HG03342 (cell line): ENCODE results near the gene AMIGO2.
"Not testable (repeated sequence)": the region's sequence is repeated elsewhere in the genome, so short reads cannot be mapped to it uniquely, and the experiment has no call there.

Source experiments
- ATAC-seq: cut with Tn5 transposase; IDR thresholded peaks from one replicate; pipeline ENCODE4 v1.9.1; 2021; ENCODE audit warnings: mild to moderate bottlenecking, moderate library complexity; ENCODE audit not compliant: unreplicated experiment

Gene AMIGO2

GRCh38 chr12:47079468-47079980, at the start of gene AMIGO2, which contains the start of gene PCED1B:
Gene AMIGO2, minus strand, starts transcription at chr12:47079959. Its CDS starts 957 bp downstream, at chr12:47079002.
Gene PCED1B, plus strand, starts transcription at chr12:47079621. Its CDS starts 155,443 bp downstream, at chr12:47235064.
- ATAC-seq = peak; percentile 66

- no peak for ATAC-seq
Observed at GRCh38 chr12:47126246-47126645, 46.5 kb upstream of the AMIGO2 start.

GRCh38 chr12:47124451-47124850, 44.7 kb upstream of the AMIGO2 start:
- no peak for ATAC-seq

GRCh38 chr12:47123730-47124129, 44.0 kb upstream of the AMIGO2 start:
- no peak for ATAC-seq

DNA sequence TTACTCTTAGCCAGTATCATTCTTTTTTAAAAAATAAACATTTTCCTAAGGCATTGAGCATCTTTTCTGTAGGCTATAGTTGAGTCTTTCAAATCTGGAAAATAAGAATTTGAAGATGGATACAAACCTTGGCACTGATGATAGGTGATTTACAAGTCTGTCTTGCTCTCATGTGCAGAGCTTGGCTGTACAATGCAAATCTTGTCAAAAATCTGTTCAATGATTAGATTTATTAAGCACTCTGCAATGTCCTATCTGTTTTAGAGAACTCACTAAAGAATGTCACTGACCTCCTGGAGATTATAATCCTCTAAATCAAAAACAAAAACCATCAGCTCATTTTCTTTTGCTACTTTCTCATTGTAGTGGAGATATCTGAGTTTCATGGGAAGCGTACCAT, 42.8 kb upstream of the AMIGO2 start:
- ATAC-seq = no peak

DNA sequence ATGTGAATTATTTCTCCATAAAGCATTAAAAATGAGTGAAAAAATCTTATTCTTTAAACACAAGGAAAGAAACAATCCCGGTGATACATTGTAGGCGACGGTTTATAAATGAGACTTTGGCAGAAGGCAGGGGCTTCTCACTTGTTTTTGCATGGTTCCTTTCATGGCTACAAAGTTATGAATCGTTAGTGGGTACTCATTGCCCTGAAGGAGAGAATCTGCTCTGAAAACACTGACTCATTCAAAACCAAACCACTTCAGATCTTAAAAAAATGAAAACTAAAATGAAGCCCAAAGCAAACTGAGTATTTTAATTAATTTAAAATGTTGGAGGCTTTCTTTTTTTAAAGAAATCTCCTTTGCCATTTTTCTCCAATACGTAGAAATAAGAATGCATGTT, 41.4 kb upstream of the AMIGO2 start:
- ATAC-seq = no peak

DNA sequence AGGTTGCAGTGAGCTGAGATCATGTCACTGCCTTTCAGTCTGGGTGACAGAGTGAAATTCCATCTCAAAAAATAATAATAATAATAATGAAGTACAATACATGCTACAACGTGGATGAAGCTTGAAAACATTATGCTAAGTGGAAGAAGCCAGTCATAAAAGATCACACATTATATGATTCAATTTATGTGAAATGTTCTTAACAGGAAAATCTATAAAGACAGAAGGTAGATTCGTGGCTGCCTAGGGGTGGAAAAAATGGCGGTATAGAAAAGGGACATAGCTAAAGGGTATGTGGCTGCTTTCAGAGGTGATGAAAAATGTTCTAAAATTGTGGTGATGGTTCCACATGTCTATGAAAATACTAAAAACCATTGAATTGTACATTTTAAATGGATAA, 41.0 kb upstream of the AMIGO2 start:
- ATAC-seq = no peak

DNA sequence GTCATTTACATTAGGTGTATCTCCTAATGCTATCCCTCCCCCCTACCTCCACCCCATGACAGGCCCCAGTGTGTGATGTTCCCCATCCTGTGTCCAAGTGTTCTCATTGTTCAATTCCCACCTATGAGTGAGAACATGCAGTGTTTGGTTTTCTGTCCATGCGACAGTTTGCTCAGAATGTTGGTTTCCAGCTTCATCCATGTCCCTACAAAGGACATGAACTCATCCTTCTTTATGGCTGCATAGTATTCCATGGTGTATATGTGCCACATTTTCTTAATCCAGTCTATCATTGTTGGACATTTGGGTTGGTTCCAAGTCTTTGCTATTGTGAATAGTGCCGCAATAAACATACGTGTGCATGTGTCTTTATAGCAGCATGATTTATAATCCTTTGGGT, 37.5 kb upstream of the AMIGO2 start:
- not testable (repeated sequence) for ATAC-seq

GRCh38 chr12:47114481-47114892, 34.7 kb upstream of the AMIGO2 start:
- ATAC-seq = no peak

DNA sequence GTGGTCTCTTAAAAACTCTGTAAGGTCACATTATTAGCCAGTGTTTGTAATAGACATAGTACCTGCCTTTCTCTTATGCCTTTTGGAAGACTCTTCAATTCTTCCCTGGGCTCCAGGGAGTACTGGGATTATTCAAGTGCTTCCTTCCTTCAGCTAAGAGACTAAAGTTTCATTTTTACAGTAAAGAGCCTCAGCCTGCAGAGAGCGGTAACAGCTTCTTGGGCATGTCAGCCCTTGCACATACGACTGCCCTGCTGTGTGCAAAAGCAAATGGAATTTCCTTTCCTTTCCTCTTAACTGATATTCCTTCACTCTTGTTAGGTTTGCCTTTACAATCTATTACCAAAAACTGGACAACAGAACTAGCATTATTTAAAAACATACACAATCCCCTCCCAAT, 32.9 kb upstream of the AMIGO2 start:
- ATAC-seq = no peak

- no peak for ATAC-seq
Observed at GRCh38 chr12:47111854-47112253, 32.1 kb upstream of the AMIGO2 start.

DNA sequence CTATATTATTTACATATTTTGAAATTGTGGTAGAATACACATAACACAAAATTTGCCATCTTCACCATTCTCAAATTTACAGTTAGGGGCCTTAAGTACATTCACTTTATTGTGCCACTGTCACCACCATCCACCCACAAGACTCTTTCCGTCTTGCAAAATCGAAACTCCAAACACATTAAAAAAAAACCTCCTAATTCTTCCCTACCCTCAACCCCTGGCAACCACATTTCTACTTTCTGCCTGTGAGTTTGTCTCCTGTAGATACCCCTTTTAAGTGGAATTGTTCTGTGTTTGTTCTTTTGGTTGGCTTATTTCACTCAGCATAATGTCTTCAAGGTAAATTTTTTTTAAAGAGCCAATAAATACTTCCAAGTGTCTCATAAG, 31.6 kb upstream of the AMIGO2 start:
- ATAC-seq = no peak

DNA sequence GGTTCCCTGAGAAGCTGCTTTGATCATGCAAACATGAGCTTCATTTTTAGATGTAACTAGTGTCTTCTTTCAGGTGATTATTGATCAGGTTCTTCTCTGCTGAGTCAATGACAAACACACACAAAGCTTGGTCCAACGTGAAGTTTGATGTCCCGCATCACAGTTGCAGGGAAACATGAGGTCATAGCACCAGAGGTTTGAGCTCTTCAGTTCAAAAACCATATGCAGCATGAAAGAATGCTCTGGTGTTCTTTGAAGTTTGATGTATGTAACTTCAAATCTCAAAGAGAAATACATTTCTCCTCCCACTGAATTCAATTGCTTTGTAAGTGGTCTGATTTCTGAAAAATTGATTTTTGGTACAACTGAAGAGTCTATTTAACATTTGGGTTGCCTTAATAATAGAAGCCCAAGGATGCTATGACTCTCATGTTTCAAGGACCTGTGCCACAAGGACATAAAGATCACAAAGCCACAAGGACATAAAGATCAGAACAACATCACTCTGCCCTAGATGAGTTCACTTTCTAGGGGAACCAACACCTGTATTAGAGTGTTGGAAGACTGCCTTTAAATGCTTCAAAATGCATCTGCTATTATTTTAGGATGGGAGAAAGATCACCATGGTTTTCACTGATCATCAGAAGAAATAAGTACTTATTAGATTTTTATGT, 31.1 kb upstream of the AMIGO2 start:
- no peak for ATAC-seq

- no peak for ATAC-seq
Observed at GRCh38 chr12:47110011-47110541, 30.3 kb upstream of the AMIGO2 start.

DNA sequence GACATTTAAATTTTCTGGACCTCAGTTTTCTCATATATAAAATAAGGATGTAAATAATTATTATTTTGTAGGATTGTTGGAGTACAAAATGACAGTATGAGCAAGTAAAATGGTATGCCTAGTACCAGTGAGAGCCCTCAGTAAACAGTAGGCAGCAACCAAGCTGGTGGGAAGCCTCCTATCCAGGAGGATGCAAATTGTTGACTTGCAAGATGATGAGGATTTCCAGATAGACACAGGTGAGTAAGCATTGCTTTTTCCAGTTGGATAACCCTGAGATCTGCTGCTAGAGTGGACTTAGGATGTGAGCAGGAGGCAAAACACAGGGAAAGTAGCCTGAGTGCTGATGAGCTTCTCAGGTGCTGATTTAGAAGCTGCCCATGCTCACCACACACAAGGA, 28.2 kb upstream of the AMIGO2 start:
- ATAC-seq = no peak

GRCh38 chr12:47107446-47107845, 27.7 kb upstream of the AMIGO2 start:
- no peak for ATAC-seq

DNA sequence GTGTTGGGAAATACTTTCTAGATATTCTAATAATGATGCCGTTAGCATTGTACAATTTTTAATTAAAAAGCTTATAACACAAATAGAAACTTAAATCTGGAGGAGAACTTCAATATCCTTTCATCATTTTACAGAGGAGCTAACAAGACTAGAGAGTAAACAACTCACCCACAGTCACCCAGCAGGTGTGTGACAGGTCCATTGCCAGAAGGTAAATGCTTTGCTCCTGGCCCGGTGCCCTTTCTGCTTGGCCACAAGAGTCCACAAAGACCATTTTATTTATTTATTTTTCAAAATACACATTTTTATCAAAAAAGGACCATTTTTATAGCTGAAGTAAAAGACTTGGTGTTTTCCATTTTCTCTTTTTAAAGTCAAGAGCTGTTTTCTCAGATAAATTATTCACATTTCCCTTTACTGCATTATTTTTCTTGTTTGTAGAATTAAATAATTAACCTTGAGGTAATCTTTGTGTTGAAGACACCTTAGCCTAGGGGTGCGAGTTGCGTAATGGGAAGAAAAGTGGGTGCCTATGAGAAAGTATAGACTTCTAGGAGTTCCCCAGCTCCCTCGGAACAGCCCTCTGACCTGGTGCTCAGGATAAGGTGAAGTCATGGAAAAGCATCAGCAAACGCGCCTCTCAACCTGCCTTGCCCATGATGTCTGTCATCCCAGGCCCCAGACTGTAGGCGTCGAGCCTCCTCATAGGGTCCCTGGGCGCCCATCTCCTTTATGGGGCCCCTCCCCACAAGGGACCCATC, 26.3 kb upstream of the AMIGO2 start:
- ATAC-seq = no peak

- ATAC-seq = no peak
Observed at GRCh38 chr12:47102845-47103651, 23.3 kb upstream of the AMIGO2 start.

- ATAC-seq = no peak
Observed at GRCh38 chr12:47102406-47102805, 22.6 kb upstream of the AMIGO2 start.

- no peak for ATAC-seq
Observed at GRCh38 chr12:47100160-47100559, 20.4 kb upstream of the AMIGO2 start.

GRCh38 chr12:47099610-47100009, 19.9 kb upstream of the AMIGO2 start:
- no peak for ATAC-seq
